HG02970 (cell line): ENCODE data around the gene HSD17B4.
"Not testable (repeated sequence)": the region's sequence is repeated elsewhere in the genome, so short reads cannot be mapped to it uniquely, and the experiment has no call there.

Source experiments
- ATAC-seq: cut with Tn5 transposase; IDR thresholded peaks from one replicate; pipeline ENCODE4 v1.9.1; 2021; ENCODE audit warnings: mild to moderate bottlenecking, moderate library complexity, moderate number of reproducible peaks; ENCODE audit not compliant: unreplicated experiment, low FRiP score

HSD17B4 gene

GRCh38 chr5:119432674-119433237 lies 19.5 kb upstream of the HSD17B4 start:
- not testable (repeated sequence) for ATAC-seq

- ATAC-seq, result peak; percentile 64
These were observed 16.7 kb upstream of the HSD17B4 start for GRCh38 chr5:119435436-119436132.

- ATAC-seq, result not testable (repeated sequence)
These were observed 14.3 kb upstream of the HSD17B4 start for GRCh38 chr5:119437785-119438586.

DNA sequence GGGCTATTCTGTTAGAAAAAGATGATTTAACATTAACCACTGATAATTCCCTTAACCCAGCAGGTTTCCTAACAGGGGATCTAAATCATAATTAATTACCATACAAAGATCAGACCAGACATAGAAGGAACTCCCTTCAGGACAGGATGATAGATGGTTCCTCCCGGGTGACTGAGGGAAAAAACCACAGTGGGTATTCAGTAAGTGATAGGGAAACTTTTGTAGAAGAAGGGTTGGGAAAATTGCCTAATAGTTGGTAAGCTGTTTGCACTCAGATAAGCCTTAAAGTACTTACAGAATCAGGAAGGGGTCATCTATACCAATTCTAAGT lies 13.7 kb upstream of the HSD17B4 start:
- not testable (repeated sequence) for ATAC-seq

- no peak for ATAC-seq
These were observed 13.1 kb upstream of the HSD17B4 start for GRCh38 chr5:119439140-119439631.

GRCh38 chr5:119439632-119440031 lies 12.7 kb upstream of the HSD17B4 start:
- not testable (repeated sequence) for ATAC-seq

- ATAC-seq, result not testable (repeated sequence)
These were observed 7.7 kb upstream of the HSD17B4 start for GRCh38 chr5:119444643-119445042.

DNA sequence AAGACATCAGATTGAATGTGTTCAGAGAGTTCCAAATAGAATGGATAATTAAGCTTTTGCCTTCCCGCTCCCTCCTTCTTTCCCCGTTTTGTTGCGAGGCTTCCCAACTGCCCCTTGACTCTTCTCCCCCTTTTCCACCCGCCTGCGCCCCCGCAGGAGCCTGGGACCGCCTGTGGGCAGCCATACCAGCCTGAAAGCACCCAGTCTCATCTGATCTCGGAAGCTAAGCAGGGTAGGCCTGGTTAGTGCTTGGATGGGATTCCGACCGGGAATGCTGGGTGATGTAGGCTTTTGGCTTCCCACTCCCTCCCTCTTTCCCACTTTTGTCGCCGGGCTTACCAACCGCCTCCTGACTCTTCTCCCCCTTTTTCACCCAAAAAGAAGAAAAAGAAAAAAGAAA lies 6.8 kb upstream of the HSD17B4 start:
- ATAC-seq, result no peak

DNA sequence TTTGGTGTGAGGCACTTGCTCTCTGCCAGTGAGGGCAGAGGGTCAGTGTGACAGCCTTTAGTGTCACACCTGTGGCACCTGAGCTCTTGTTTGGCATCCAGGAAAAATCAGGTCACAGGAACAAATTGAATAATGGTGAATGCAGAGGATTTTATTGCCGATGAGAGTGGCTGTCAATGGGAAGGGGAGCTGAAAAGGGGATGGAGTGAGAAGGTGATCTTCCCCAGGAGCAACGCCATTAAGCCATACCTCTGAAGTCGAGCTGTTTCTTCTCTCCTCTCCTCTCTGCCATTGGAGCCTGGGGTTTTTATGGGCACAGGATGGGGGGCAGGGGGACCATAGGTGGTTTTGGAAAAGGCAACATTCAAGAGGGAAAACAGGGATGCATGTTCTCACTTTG lies 2.4 kb upstream of the HSD17B4 start:
- no peak for ATAC-seq

GRCh38 chr5:119450627-119451026 lies 1.7 kb upstream of the HSD17B4 start:
- not testable (repeated sequence) for ATAC-seq

GRCh38 chr5:119451561-119451960 lies 736 bp upstream of the HSD17B4 start:
- no peak for ATAC-seq

DNA sequence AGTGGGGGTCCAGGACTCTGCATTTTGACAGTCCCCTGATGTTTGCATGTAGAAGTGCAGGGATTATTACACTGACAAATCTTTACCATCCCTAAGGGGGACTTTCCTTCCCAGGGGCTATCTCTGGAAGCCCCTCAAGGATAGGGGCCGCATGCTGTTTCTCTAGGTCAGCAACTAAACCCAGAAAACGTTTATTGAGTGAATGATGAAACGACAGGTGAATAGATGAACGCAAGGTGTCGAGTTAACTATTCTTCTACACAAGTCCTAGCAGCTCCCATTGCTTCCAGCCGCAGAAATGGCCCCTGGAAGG lies 281 bp upstream of the HSD17B4 start:
- ATAC-seq, result no peak

- no peak for ATAC-seq
These were observed 710 bp downstream of the HSD17B4 start for GRCh38 chr5:119453040-119453373.

DNA sequence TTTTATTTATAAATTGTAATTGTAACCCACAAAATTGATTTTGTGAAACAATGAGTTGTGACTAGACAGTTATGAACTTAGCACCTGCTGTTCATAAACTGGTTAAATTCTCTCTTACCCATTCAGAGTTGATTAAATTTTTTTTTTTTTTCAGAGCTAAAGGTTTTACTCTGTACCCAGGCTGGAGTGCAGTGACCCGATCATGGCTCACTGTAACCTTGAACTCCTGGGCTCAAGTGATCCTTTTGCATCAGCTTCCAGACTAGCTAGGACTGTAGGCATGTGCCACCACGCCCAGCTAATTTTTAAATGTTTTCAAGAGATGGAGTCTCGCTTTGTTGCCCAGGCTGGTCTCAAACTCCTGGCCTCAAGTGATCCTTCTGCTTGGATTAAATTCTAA lies 1.9 kb downstream of the HSD17B4 start:
- no peak for ATAC-seq

- ATAC-seq, result no peak
These were observed 6.8 kb downstream of the HSD17B4 start for GRCh38 chr5:119458911-119459632.

DNA sequence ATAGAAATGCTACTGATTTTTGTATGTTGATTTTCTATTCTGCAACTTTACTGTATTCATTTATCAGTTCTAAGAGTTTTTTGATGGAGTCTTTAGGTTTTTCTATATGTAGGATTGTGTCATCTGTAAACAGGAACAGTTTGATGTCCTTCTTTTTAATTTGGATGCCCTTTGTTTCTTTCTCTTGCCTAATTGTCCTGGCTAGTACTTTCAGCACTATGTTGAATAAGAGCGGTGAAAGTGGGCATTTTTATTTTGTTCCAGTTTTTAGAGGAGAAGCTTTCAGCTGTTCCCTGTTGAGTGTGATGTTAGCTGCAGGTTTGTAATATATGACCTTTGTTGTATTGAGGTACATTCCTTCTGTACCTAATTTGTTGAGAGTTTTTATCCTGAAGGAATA lies 13.3 kb downstream of the HSD17B4 start:
- no peak for ATAC-seq

GRCh38 chr5:119468286-119468685 lies 16.0 kb downstream of the HSD17B4 start:
- no peak for ATAC-seq

- ATAC-seq, result no peak
These were observed 17.9 kb downstream of the HSD17B4 start for GRCh38 chr5:119470105-119470763.

- no peak for ATAC-seq
These were observed 18.7 kb downstream of the HSD17B4 start for GRCh38 chr5:119470851-119471451.

GRCh38 chr5:119473241-119473640 lies 20.9 kb downstream of the HSD17B4 start:
- ATAC-seq, result no peak
